Measurements from ENCODE around the gene GNAL. TPM values are rescaled to one million over a fixed set of nuclear protein-coding genes. Genes with fewer than 3 reads are reported as not detected.
"Not testable (repeated sequence)": the region's sequence is repeated elsewhere in the genome, so short reads cannot be mapped to it uniquely, and the experiment has no call there.

The GNAL gene
- total RNA-seq, 2 donors from 2014 or later, result 0.30 to 0.32 TPM

GRCh38 chr18:11877497-11878135 is 188.6 kb downstream of the GNAL start:
- peaks cover 8% of the 10 kb centered on the region for H3K36me3 Mint-ChIP-seq (ENCODE audit: low read depth)
- no peak overlapping the region for H3K27ac Mint-ChIP-seq
- no peaks in the 10 kb centered on the region for H3K4me1 Mint-ChIP-seq
- no peaks in the 10 kb centered on the region for H3K9me3 Mint-ChIP-seq
- H3K27me3 Mint-ChIP-seq, result no peaks in the 10 kb centered on the region
- no peak overlapping the region for H3K4me3 Mint-ChIP-seq
- ATAC-seq (replicated peaks), result no peak

GRCh38 chr18:11880586-11881304 is 191.7 kb downstream of the GNAL start:
- no peaks in the 10 kb centered on the region for H3K27me3 Mint-ChIP-seq
- H3K9me3 Mint-ChIP-seq, result no peaks in the 10 kb centered on the region
- H3K36me3 Mint-ChIP-seq (ENCODE audit: low read depth), result peaks cover 35% of the 10 kb centered on the region
- ATAC-seq (replicated peaks), result no peak
- H3K4me1 Mint-ChIP-seq, result no peaks in the 10 kb centered on the region
- no peak overlapping the region for H3K27ac Mint-ChIP-seq
- no peak overlapping the region for H3K4me3 Mint-ChIP-seq

DNA sequence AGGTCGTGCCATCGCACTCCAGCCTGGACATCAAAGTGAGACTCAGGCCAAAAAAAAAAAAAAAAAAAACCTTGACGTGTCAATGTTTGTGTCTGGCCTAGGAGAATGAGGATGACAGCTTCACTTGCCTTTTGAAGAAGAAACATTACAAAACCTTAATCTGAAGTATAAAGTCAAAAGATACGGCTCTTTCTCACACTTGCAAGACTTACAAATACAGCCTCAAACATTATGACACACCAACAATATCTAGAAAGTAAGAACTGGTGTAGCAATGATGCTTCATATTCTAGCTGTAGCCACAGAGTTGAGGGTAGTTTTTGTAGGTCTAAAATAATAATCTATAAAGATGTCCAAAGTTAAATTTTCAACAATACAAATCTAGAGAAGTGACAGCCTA is 193.6 kb downstream of the GNAL start:
- no peak for ATAC-seq (replicated peaks)
- H3K27me3 Mint-ChIP-seq, result no peaks in the 10 kb centered on the region
- no peak overlapping the region for H3K27ac Mint-ChIP-seq
- no peaks in the 10 kb centered on the region for H3K9me3 Mint-ChIP-seq
- no peak overlapping the region for H3K4me3 Mint-ChIP-seq
- H3K4me1 Mint-ChIP-seq, result no peaks in the 10 kb centered on the region
- peaks cover 50% of the 10 kb centered on the region for H3K36me3 Mint-ChIP-seq (ENCODE audit: low read depth)

DNA sequence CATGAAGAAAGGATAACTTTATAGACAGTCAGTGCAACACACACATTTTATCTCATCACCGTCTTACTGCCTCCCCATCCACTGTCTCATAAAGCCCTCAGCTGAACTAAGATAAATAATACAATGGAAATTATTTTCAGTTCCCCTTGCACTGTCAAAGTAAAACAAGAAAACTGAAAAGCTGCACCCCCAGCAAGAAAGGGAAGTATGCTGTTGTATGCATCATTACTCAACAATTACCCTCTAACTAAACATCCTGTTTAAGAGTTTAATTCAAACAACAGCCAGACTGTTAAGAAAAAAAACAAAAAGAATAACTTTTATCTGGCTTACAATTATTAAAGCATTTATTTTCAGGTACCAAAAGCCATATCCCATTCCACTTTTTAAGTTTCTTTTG is 194.1 kb downstream of the GNAL start:
- peaks cover 55% of the 10 kb centered on the region for H3K36me3 Mint-ChIP-seq (ENCODE audit: low read depth)
- H3K27me3 Mint-ChIP-seq, result no peaks in the 10 kb centered on the region
- H3K27ac Mint-ChIP-seq, result no peak overlapping the region

GRCh38 chr18:11884396-11885030 is 195.4 kb downstream of the GNAL start:
- Mint-ChIP-seq H3K9me3 (no peaks in the 10 kb centered on the region), H3K4me3 (no peak overlapping the region), H3K27ac (no peak overlapping the region), H3K4me1 (no peaks in the 10 kb centered on the region), H3K27me3 (no peaks in the 10 kb centered on the region), H3K36me3 (ENCODE audit: low read depth) (peaks cover 69% of the 10 kb centered on the region)
- no peak for ATAC-seq (replicated peaks)

More for the DNA sequence above, 194.1 kb downstream of the GNAL start:
- Mint-ChIP-seq H3K4me1 (no peaks in the 10 kb centered on the region), H3K4me3 (no peak overlapping the region), H3K9me3 (no peaks in the 10 kb centered on the region)
- no peak for ATAC-seq (replicated peaks)

DNA sequence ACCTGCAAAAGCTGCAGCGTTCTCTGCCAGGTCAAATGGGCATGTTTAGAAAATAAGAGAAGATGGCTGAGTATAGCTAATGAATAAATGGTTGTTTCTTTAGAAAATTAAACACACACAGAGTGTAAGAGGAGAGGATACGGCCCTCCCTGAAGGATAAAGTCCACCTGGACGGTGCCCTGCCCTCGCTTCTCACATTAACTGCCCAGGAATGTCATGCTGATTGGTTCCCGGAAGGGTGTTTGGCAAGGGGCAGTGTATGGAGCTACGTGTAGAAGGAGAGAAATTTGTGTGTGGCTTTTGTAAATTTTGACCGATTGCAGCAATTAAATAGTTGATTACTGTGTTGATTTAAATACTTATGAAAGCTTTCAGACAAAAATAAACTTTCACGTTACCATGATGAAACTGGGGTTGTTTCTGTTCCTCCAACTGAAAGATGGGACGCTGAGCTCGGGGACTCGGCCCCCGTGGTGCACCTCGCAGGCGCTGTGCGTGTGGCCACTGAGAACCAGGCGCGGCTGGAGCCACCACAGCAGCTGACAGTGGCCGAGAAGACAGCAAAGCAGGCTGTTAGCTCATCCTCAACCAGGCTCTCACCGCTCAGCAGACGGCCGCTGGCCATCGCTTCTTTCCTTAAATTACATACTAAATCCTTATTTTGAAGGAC is 196.3 kb downstream of the GNAL start:
- H3K4me1 Mint-ChIP-seq, result no peaks in the 10 kb centered on the region
- peaks cover 78% of the 10 kb centered on the region for H3K36me3 Mint-ChIP-seq (ENCODE audit: low read depth)
- no peaks in the 10 kb centered on the region for H3K27me3 Mint-ChIP-seq
- no peak for ATAC-seq (replicated peaks)
- H3K9me3 Mint-ChIP-seq, result no peaks in the 10 kb centered on the region
- H3K4me3 Mint-ChIP-seq, result no peak overlapping the region
- H3K27ac Mint-ChIP-seq, result no peak overlapping the region

DNA sequence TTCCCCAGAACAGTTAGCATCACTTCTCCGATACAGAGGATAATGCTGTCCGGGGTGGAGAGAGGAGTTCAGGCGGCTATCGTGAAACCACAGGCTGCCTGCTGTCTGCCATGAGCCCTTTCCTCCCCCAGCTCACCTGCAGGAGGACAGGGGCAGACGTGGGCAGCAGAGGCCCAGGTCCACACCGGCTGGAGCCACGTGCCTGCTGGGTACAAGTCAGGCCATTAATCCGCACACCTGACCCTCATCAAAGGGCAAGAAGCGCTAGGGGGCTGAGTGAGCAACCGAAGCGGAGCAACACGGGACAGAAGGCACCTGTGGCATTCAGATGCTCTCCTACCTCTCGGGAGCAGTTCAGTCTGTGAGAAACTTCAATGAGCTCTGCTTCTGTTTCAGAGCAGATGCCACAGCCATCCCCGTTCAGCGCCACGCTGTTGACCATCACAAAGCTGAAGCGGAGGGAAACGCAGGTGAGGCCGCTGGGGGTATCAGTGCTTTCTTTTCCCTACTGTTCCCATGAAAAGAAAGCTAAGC is 197.6 kb downstream of the GNAL start:
- no peaks in the 10 kb centered on the region for H3K4me1 Mint-ChIP-seq
- H3K27me3 Mint-ChIP-seq, result no peaks in the 10 kb centered on the region
- H3K36me3 Mint-ChIP-seq (ENCODE audit: low read depth), result peaks cover 89% of the 10 kb centered on the region
- H3K27ac Mint-ChIP-seq, result no peak overlapping the region
- no peak overlapping the region for H3K4me3 Mint-ChIP-seq
- no peaks in the 10 kb centered on the region for H3K9me3 Mint-ChIP-seq
- ATAC-seq (replicated peaks), result no peak

GRCh38 chr18:11887328-11888128 is 198.5 kb downstream of the GNAL start:
- no peak overlapping the region for H3K4me3 Mint-ChIP-seq
- H3K9me3 Mint-ChIP-seq, result no peaks in the 10 kb centered on the region
- peak; percentile 45 for ATAC-seq (replicated peaks)
- H3K27ac Mint-ChIP-seq, result peak overlapping the region; percentile 46
- no peaks in the 10 kb centered on the region for H3K4me1 Mint-ChIP-seq
- peaks cover 91% of the 10 kb centered on the region for H3K36me3 Mint-ChIP-seq (ENCODE audit: low read depth)
- no peaks in the 10 kb centered on the region for H3K27me3 Mint-ChIP-seq

GRCh38 chr18:11888726-11889125 is 199.7 kb downstream of the GNAL start:
- Mint-ChIP-seq H3K27ac (no peak overlapping the region), H3K4me3 (no peak overlapping the region), H3K9me3 (no peaks in the 10 kb centered on the region), H3K36me3 (ENCODE audit: low read depth) (peaks cover 95% of the 10 kb centered on the region), H3K27me3 (no peaks in the 10 kb centered on the region), H3K4me1 (no peaks in the 10 kb centered on the region)
- ATAC-seq (replicated peaks), result no peak

- Mint-ChIP-seq H3K27ac (no peak overlapping the region), H3K4me1 (no peaks in the 10 kb centered on the region), H3K36me3 (ENCODE audit: low read depth) (peaks cover 92% of the 10 kb centered on the region), H3K27me3 (no peaks in the 10 kb centered on the region), H3K4me3 (no peak overlapping the region), H3K9me3 (no peaks in the 10 kb centered on the region)
- ATAC-seq (replicated peaks), result no peak
Measured at GRCh38 chr18:11889284-11889683, 200.2 kb downstream of the GNAL start.

GRCh38 chr18:11891737-11892136 is 202.7 kb downstream of the GNAL start:
- Mint-ChIP-seq H3K9me3 (no peaks in the 10 kb centered on the region), H3K36me3 (ENCODE audit: low read depth) (peaks cover 93% of the 10 kb centered on the region), H3K4me3 (no peak overlapping the region), H3K4me1 (no peaks in the 10 kb centered on the region), H3K27ac (no peak overlapping the region), H3K27me3 (no peaks in the 10 kb centered on the region)
- no peak for ATAC-seq (replicated peaks)

DNA sequence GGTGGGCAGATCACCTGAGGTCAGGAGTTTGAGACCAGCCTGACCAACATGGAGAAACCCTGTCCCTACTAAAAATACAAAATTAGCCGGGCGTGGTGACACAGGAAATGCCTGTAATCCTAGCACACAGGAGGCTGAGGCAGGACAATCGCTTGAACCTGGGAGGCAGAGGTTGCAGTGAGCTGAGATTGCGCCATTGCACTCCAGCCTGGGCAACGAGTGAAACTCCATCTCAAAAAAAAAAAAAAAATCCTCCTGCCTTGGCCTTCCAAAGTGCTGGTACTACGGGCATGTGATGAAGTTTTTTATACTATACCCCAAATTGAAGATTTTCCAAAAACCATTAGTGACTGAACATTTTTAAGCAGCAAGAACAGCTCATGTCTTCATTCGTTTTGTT is 203.4 kb downstream of the GNAL start:
- H3K4me3 Mint-ChIP-seq; H3K27me3 Mint-ChIP-seq; H3K4me1 Mint-ChIP-seq; H3K9me3 Mint-ChIP-seq; ATAC-seq (replicated peaks); H3K27ac Mint-ChIP-seq: not testable (repeated sequence)
- H3K36me3 Mint-ChIP-seq (ENCODE audit: low read depth), result peaks cover 93% of the 10 kb centered on the region

GRCh38 chr18:11897781-11898180 is 208.7 kb downstream of the GNAL start:
- Mint-ChIP-seq H3K4me3 (no peak overlapping the region), H3K9me3 (no peaks in the 10 kb centered on the region), H3K27ac (no peak overlapping the region), H3K36me3 (ENCODE audit: low read depth) (peaks cover 84% of the 10 kb centered on the region), H3K4me1 (no peaks in the 10 kb centered on the region), H3K27me3 (no peaks in the 10 kb centered on the region)
- no peak for ATAC-seq (replicated peaks)

DNA sequence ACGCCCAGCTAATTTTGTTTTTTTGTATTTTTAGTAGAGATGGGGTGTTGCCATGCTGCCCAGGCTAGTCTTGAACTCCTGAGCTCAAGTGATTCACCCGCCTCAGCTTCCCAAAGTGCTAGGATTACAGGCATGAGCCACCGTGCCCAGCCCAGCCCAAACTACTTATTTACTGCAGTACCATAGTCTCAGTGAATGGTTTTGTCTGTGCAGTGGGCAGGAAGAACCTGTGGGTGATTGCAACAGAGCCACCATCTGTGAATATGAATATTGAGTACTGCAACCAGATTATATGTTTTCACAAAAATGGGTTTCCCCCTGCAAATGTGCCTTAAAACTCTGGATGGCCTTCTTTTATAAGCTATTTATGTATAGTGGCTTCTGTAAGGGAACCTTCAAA is 210.0 kb downstream of the GNAL start:
- no peaks in the 10 kb centered on the region for H3K9me3 Mint-ChIP-seq
- ATAC-seq (replicated peaks), result no peak
- H3K4me3 Mint-ChIP-seq, result no peak overlapping the region
- peaks cover 4% of the 10 kb centered on the region for H3K4me1 Mint-ChIP-seq
- no peak overlapping the region for H3K27ac Mint-ChIP-seq
- H3K36me3 Mint-ChIP-seq (ENCODE audit: low read depth), result peaks cover 78% of the 10 kb centered on the region
- H3K27me3 Mint-ChIP-seq, result no peaks in the 10 kb centered on the region

All from activated T-helper 17 cell treated with anti-CD3 and anti-CD28 coated beads, Interleukin-2, amount 50 U/mL, for 72 hours (primary cell).